Stimulated activated CD4-positive, alpha-beta T cell treated with anti-CD3 and anti-CD28 coated beads, TNF-alpha, amount 100 ng/mL, for 1 hour (primary cell): ENCODE measurements around the gene HTR2C.
"Not testable (repeated sequence)": the region's sequence is repeated elsewhere in the genome, so short reads cannot be mapped to it uniquely, and the experiment has no call there.

ENCODE experiments used
- DNase-seq, 3 donors: peaks; one replicate each; pipeline ENCODE4 v3.0.0-alpha.2; 2020; ENCODE audit warnings: low read depth in 3 of 3, low spot score in 1 of 3

Gene HTR2C

GRCh38 chrX:114712466-114712865, 128.6 kb downstream of the HTR2C start:
- no peak for DNase-seq

DNA sequence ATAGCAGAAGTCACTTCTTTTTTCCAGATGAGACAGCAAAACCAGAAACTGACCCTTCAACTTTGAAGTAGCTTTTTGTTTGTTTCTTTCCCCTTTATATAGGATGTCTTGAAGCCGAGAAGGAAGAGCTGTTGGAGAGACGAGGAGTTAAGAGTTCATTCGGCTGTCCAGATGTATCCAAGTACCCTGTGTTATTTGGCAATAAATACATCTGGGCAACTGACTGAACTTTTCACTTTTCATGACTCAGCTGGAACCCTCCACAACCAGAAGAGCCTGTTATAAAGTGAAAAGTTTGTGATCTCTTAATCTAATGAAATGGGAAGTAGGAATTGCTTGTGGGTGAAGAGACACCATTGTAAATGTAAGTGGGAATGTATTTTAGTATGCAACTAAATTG, 131.2 kb downstream of the HTR2C start:
- DNase-seq, result no peak

DNA sequence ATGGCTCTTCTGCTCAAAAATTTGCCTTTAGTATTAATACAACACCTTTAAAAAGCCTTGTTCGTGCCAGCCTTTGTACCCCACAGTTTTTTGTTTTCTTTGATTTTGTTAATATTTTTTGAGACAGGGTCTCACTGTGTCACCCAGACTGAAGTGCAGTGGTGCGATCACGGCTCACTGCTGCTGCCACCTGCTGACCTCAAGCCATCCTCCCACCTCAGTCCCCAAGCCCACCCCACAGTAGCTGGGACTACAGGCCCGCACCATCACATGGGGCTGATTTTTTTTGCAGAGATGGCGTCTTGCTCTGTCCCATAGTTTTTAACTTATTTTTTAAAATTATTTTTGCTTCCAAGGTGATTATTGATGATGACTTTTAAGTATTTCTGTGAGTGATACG, 134.0 kb downstream of the HTR2C start:
- DNase-seq, result no peak

- DNase-seq, result no peak
Measured at GRCh38 chrX:114766541-114766940, 182.7 kb downstream of the HTR2C start.

DNA sequence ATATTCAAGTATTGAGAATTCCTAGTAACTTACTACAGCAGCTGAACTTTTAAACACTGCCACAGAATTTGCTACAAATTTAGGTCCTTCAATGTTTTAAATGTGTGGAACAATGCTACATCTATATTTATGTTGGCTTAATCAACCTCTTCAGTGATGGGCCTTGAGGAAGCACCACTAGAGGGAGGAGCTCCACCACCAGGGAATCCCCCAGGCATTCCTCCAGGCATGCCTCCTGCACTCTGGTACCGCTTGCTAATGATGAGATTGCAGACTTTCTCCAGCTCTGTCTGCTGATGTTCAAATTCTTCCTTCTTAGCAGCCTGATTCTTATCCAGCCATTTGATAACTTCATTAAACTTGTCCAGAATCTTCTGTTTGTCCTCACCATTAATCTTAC, 190.8 kb downstream of the HTR2C start:
- no peak for DNase-seq

GRCh38 chrX:114782925-114783324, 199.0 kb downstream of the HTR2C start:
- no peak for DNase-seq

GRCh38 chrX:114787061-114787460, 203.2 kb downstream of the HTR2C start:
- DNase-seq, result no peak

GRCh38 chrX:114797494-114797893, 213.6 kb downstream of the HTR2C start:
- DNase-seq, result no peak

GRCh38 chrX:114798907-114799306, 215.0 kb downstream of the HTR2C start:
- DNase-seq, result no peak

DNA sequence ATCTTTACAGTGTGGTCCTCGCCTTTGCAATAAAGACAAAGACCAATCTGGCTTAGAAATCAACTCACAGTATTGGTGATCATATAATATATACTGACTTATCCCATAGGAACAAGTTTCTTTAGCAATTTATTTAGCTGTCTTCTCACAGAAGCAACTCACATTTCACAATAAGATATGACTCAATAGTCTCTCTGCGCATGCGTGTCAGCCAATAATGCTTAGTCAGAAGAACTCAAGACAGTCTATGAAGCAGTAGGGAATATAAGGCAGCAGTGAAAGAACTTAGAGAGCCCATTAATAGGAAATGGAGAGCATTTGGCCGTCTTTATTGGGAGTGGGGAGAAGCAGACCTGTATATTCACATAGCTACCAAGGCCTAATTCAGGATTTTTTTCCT, 216.8 kb downstream of the HTR2C start:
- no peak for DNase-seq

DNA sequence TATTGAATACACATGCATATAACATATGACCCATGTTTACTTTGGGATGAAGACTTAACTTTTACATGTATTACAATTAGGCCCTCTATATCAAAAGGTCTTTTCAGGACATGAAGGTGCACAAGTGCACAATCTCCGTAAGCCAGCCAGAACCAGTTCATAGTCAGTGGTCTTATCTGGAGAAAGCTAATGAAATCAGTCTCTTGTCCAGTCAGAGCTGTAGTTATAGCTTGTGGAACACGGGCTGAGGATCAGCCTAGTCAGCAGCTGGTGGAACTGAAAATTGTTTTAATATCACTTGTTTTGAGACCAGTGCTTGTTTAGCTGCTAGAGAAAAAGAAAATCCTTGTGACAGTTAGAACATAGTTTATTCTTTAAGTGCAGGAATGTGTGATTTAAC, 235.6 kb downstream of the HTR2C start:
- DNase-seq, result no peak

GRCh38 chrX:114841051-114841450, 257.2 kb downstream of the HTR2C start:
- no peak for DNase-seq

- DNase-seq, result no peak
Measured at GRCh38 chrX:114842181-114842580, 258.3 kb downstream of the HTR2C start.

GRCh38 chrX:114889481-114889880, 305.6 kb downstream of the HTR2C start:
- no peak for DNase-seq

- no peak for DNase-seq
Measured at GRCh38 chrX:114903618-114904017, 319.7 kb downstream of the HTR2C start.

DNA sequence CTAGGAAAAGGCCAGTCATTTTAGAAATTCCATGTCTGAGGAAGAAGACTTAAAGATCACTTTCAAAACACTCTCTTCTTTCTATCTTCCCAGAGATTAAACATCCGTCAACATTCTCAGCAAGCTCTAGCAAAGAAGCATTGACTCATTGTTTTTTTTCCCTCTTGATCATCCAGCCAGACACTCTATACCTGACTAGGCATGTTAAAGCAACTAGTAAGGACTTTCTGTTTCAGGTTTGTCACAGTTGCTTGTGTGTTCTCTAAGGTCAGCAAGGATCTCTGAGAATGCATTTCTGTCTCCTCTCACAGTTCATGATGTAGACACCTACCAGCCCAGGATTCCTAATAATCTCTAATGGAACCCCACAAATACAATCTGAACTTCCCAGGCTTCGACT, 321.4 kb downstream of the HTR2C start:
- no peak for DNase-seq

- no peak for DNase-seq
Measured at GRCh38 chrX:114906984-114907510, 323.2 kb downstream of the HTR2C start.

DNA sequence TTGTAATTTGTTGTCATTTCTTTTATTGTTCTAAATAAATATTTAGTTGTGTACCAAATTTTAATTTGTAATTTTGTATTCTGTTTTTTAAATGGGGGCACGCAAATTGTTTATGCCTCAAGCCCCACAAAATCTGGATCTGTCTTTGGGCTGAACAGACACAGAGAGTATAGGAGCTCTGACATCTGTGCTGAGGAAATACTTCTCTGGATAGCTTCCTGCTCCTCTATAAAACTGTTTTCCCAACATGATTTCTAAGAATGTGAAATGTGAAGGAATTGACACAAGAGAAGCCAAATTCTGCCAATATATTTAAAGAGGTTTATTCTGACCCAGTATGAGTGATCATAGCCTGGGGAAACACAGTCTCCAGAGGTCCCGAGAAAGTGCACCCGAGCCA, 340.5 kb downstream of the HTR2C start:
- DNase-seq, result no peak

GRCh38 chrX:114924856-114925255, 341.0 kb downstream of the HTR2C start:
- DNase-seq, result no peak

DNA sequence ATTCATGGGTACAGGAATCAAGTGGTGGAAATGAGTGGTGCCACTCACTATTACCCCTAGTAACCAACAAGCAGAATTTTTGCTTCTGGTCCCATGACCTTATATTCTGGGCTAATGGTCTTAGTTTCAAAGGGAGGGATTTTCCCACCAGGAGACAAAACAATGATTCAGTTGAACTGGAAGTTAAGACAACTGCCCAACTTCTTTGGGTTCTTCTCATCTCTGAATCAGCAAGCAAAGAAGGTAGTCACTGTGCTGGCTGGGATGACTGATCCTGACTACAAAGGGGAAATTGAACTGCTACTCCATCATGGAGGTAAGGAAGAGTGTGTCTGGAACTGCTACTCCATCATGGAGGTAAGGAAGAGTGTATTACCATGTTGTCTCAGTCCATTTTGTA, 346.3 kb downstream of the HTR2C start:
- no peak for DNase-seq

GRCh38 chrX:114932550-114932949, 348.7 kb downstream of the HTR2C start:
- no peak for DNase-seq

GRCh38 chrX:114933291-114933690, 349.4 kb downstream of the HTR2C start:
- not testable (repeated sequence) for DNase-seq

- not testable (repeated sequence) for DNase-seq
Measured at GRCh38 chrX:114937090-114937489, 353.2 kb downstream of the HTR2C start.

DNA sequence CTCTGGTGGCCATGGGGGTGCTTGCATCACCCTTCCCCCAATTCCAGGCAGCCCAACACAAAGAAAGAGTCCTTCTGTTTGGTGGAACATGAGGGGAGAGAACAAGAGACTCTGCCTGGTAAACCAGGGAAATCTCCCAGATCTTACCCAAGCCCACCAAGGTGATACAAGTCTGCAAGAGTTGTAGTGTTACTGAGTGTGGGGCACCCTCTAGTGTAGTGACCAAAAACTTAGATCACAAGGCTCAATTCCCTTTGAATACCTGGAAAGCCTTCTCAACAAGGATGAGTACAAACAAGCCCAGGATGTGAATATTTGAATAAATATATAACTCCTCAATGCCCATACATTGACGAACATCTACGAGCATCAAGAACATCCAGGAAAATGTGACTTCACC, 368.8 kb downstream of the HTR2C start:
- DNase-seq, result no peak
